Skeletal muscle satellite cell (primary cell): ENCODE data around the gene VMAC.

Experiments used
- H3K27me3 ChIP-seq: 2 replicates; pipeline ENCODE4 v1.7.0; 2013; ENCODE audit warnings: low read length; ENCODE audit not compliant: control insufficient read depth, insufficient read depth
- H3K36me3 ChIP-seq: 2 replicates; pipeline ENCODE4 v1.7.0; 2013; ENCODE audit warnings: mild to moderate bottlenecking, control low read depth, low read length; ENCODE audit not compliant: insufficient read depth
- H3K4me1 ChIP-seq: 2 replicates; pipeline ENCODE4 v1.7.0; 2013; ENCODE audit warnings: low read length; ENCODE audit not compliant: control insufficient read depth, insufficient read depth
- H3K4me2 ChIP-seq: 2 replicates; pipeline ENCODE4 v1.7.0; 2013; ENCODE audit warnings: mild to moderate bottlenecking, low read length
- H3K4me3 ChIP-seq: 2 replicates; pipeline ENCODE4 v1.7.0; 2013; ENCODE audit warnings: low read length
- H3K9ac ChIP-seq: 2 replicates; pipeline ENCODE4 v1.7.0; 2013; ENCODE audit warnings: mild to moderate bottlenecking, low read depth, low read length, moderate library complexity
- H3K9me3 ChIP-seq: replicated peaks from 2 replicates; pipeline ENCODE4 v1.7.0; 2013; ENCODE audit warnings: mild to moderate bottlenecking, control low read depth, low read length

The VMAC gene

DNA sequence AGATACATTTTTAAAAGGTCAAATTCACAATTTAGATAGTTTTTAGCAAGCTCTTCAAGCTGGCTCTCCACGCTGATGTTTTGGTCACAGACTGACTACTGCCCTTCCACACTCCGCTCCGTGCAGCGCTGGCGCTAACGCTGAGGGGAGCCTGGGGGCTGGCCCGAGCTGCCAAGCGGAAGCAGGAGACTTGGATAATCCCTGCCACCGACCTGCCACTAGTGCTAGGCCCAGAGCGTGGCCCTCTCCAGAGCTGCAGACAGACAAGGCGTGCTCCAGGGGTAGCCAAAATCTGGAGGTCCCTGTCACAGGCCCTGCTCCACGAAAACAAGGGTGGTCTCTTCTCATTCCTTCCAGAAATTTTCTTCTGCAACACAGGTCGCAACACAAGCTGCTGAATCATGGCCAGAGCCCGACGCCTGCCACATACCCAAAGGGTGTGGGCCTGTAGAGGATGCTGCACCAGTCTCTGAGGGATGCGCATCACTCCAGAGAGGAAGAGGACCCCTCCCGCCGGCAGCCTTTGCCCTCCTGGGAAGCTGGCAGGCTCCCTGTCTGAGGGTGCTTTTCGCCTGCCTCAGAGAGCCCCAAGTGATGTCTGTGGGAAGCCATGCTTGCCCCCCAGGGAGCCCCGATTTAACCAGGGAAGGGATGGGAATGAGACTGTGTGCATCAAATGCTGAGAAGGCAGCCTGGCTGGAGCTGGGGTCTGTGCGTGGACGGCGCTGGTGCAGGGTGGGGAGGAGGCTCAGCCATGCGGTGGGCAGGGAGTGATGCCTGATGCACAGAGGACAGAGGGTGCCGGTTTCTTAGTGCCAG, 31.0 kb downstream of the VMAC start:
- Histone ChIP-seq H3K4me1 (peaks cover 22% of the 10 kb centered on the region), H3K9me3 (no peaks in the 10 kb centered on the region), H3K36me3 (peaks cover 54% of the 10 kb centered on the region), H3K9ac (no peak overlapping the region), H3K4me2 (peak overlapping the region; percentile 23), H3K27me3 (no peaks in the 10 kb centered on the region), H3K4me3 (no peak overlapping the region)

DNA sequence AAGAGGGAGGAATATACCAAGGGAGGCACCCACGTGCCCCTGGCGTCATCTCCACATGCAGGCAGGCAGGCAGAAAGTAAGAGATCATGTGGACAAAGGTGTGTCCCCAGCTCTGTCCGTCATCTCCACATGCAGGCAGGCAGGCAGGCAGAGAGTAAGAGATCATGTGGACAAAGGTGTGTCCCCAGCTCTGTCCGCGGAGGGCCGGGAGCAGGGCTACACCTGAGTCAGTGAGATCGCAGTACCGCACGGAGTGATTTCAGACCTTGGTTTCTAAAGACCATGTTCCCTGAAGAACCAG, 31.6 kb downstream of the VMAC start:
- Histone ChIP-seq H3K4me3 (no peak overlapping the region), H3K4me2 (no peak overlapping the region), H3K36me3 (peaks cover 52% of the 10 kb centered on the region), H3K4me1 (peaks cover 22% of the 10 kb centered on the region), H3K27me3 (no peaks in the 10 kb centered on the region), H3K9ac (no peak overlapping the region), H3K9me3 (no peaks in the 10 kb centered on the region)

GRCh38 chr19:5937550-5937949, 32.9 kb downstream of the VMAC start:
- no peak overlapping the region for H3K9ac ChIP-seq
- no peak overlapping the region for H3K4me3 ChIP-seq
- no peak overlapping the region for H3K4me2 ChIP-seq
- H3K27me3 ChIP-seq: no peaks in the 10 kb centered on the region
- peaks cover 22% of the 10 kb centered on the region for H3K4me1 ChIP-seq
- no peaks in the 10 kb centered on the region for H3K9me3 ChIP-seq
- H3K36me3 ChIP-seq: peaks cover 49% of the 10 kb centered on the region

DNA sequence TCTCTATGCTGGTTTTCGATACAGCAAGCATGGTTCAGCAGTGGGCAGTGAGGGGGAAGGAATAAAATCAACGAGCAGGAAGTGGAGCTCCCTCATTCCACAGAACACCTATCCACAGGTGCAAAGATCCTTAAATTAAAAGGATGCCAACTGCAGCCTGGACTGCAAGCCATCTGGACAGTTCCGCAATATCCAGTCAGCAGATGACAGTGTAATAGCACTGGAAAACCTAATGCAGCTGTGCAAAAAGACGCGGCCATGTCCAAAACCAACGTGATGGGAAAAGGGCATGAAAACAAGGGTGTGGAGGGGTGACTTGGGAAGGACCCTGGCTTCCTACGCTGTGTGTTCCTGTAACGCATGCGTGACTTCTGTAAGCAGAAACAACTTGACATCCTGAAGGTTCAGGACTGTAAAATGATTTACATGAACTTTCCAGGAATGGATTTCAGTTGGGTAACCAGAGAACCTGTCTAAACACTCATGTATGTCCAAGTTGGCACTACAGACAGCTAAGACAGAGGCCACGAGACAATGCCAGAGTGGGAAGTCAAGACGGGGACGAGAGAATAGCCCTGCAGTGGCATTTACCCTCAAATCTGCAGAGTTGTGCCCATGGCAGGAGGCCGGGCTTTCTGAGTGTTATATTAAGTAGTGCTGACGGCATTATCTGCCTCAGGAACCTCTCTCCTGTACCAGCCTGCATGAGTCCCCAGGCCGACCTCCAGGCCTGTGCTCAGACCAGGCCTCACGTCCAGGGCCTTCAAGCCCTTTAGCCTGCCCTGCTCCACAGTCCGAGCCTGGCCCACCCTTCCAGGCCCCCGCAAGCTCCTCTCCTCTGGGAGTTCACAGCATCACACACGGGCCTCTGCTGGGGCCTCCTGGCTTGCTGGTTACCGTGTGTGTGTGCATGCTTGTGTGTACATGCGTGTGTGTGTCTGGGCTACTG, 35.9 kb downstream of the VMAC start:
- Histone ChIP-seq H3K4me2 (no peak overlapping the region), H3K4me3 (no peak overlapping the region), H3K36me3 (peaks cover 39% of the 10 kb centered on the region)

DNA sequence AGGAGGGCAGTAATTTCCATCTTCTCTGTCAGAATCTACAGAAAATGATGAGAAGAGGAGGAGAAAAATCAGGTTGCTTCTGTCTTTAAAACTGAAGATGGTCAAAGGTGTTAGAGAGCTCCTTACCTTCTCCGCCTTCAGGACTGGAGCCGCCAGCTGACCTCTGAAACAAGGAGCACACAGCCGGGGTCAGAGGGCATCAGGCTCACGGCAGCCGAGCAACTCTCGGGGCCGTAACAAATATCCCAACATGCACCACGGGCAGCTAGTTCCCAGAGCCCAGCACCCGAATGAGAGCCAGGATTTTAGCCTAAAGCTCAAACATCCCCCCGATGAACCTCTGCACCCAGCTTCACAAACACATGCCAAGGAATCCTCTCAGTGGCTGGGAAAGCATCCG, 37.0 kb downstream of the VMAC start:
- Histone ChIP-seq H3K9ac (no peak overlapping the region), H3K36me3 (peaks cover 46% of the 10 kb centered on the region), H3K4me3 (no peak overlapping the region), H3K4me2 (no peak overlapping the region), H3K4me1 (peaks cover 8% of the 10 kb centered on the region), H3K27me3 (no peaks in the 10 kb centered on the region), H3K9me3 (no peaks in the 10 kb centered on the region)

More for the DNA sequence above, 35.9 kb downstream of the VMAC start:
- Histone ChIP-seq H3K9ac (no peak overlapping the region), H3K4me1 (peaks cover 14% of the 10 kb centered on the region), H3K9me3 (no peaks in the 10 kb centered on the region), H3K27me3 (no peaks in the 10 kb centered on the region)

GRCh38 chr19:5943045-5943444, 38.4 kb downstream of the VMAC start:
- H3K9ac ChIP-seq: no peak overlapping the region
- H3K4me3 ChIP-seq: no peak overlapping the region
- H3K36me3 ChIP-seq: peaks cover 37% of the 10 kb centered on the region
- no peak overlapping the region for H3K4me2 ChIP-seq
- no peaks in the 10 kb centered on the region for H3K27me3 ChIP-seq
- H3K9me3 ChIP-seq: no peaks in the 10 kb centered on the region
- H3K4me1 ChIP-seq: peaks cover 8% of the 10 kb centered on the region

GRCh38 chr19:5943623-5944022, 39.0 kb downstream of the VMAC start:
- H3K27me3 ChIP-seq: no peaks in the 10 kb centered on the region
- H3K4me2 ChIP-seq: no peak overlapping the region
- H3K9ac ChIP-seq: no peak overlapping the region
- no peak overlapping the region for H3K4me3 ChIP-seq
- peaks cover 8% of the 10 kb centered on the region for H3K4me1 ChIP-seq
- peaks cover 37% of the 10 kb centered on the region for H3K36me3 ChIP-seq
- H3K9me3 ChIP-seq: no peaks in the 10 kb centered on the region

- Histone ChIP-seq H3K27me3 (no peaks in the 10 kb centered on the region), H3K4me1 (peaks cover 16% of the 10 kb centered on the region), H3K9ac (no peak overlapping the region), H3K9me3 (no peaks in the 10 kb centered on the region), H3K4me3 (no peak overlapping the region), H3K36me3 (peaks cover 32% of the 10 kb centered on the region), H3K4me2 (no peak overlapping the region)
Measured at GRCh38 chr19:5947435-5947834, 42.8 kb downstream of the VMAC start.

- Histone ChIP-seq H3K27me3 (no peaks in the 10 kb centered on the region), H3K9ac (no peak overlapping the region), H3K4me2 (no peak overlapping the region), H3K4me3 (no peak overlapping the region), H3K4me1 (peaks cover 25% of the 10 kb centered on the region), H3K36me3 (peaks cover 28% of the 10 kb centered on the region), H3K9me3 (no peaks in the 10 kb centered on the region)
Measured at GRCh38 chr19:5948752-5949564, 44.3 kb downstream of the VMAC start.

- Histone ChIP-seq H3K4me2 (no peak overlapping the region), H3K9ac (no peak overlapping the region), H3K27me3 (no peaks in the 10 kb centered on the region), H3K36me3 (peaks cover 28% of the 10 kb centered on the region), H3K4me1 (peaks cover 32% of the 10 kb centered on the region), H3K4me3 (no peak overlapping the region), H3K9me3 (no peaks in the 10 kb centered on the region)
Measured at GRCh38 chr19:5949792-5950305, 45.2 kb downstream of the VMAC start.

GRCh38 chr19:5950741-5951140, 46.1 kb downstream of the VMAC start:
- Histone ChIP-seq H3K27me3 (no peaks in the 10 kb centered on the region), H3K4me3 (no peak overlapping the region), H3K4me1 (peaks cover 40% of the 10 kb centered on the region), H3K9ac (no peak overlapping the region), H3K36me3 (peaks cover 24% of the 10 kb centered on the region), H3K9me3 (no peaks in the 10 kb centered on the region), H3K4me2 (no peak overlapping the region)
